NOMO-1 treated with dmso at 0.1 percent for 144 hours (cell line): ENCODE data around the gene ZNF568.

Source experiments
- DNase-seq: peaks from one replicate; lab custom pipeline; 2025; ENCODE audit not compliant: unreplicated experiment; lab: John Stamatoyannopoulos, UW

The ZNF568 gene

DNA sequence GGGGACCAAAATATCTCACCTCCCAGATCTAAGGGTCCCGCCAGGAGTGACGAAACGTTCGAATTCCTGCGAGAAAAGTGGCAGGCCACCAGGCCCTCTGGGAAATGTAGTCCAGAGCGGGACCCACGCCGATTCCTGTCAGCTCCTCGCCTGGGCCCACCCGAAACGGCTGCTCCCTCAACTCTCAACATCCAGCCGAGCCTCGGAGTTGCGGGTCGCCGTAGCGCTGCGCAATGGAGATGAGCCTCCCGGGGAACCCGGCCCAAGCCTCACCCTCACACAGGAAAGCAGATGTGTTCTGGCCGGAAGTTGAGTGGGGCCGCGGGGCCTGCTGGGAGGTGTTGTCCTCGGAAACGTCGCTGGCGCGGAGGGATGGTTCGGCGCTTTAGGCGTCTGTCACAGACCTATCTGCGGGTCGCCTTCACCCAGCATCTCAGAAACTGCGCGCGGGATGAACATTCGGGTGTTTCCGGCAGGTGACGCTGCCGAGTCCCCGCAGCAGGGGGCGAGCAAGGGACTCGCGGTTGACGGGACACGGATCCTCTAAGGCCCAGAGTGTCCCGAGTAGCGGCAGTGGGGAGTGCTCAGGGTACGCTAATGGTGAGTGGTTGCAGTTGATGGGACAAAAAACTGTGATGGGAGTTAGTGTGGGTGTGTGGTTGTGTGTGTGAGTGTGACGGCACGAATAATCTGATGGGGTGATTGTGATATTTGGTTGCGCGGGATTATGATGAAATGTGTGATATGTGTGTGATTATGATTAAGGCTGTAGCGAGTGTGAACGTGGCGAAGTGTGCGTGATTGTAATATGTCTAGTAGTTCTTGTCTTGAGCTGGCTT, at the start of gene ZNF568, which contains the start of gene ZNF829:
Gene ZNF568 (plus strand): TSS at position 341 of the 839 bp plus-strand sequence. CDS start 6,439 bp downstream, outside the sequence.
Gene ZNF829 (minus strand): TSS at position 300 of the 839 bp plus-strand sequence. CDS start 1,124 bp downstream, outside the sequence.
- no peak for DNase-seq

- no peak for DNase-seq
These were observed 38.9 kb upstream of the ZNF568 start for GRCh38 chr19:36876993-36877938.

DNA sequence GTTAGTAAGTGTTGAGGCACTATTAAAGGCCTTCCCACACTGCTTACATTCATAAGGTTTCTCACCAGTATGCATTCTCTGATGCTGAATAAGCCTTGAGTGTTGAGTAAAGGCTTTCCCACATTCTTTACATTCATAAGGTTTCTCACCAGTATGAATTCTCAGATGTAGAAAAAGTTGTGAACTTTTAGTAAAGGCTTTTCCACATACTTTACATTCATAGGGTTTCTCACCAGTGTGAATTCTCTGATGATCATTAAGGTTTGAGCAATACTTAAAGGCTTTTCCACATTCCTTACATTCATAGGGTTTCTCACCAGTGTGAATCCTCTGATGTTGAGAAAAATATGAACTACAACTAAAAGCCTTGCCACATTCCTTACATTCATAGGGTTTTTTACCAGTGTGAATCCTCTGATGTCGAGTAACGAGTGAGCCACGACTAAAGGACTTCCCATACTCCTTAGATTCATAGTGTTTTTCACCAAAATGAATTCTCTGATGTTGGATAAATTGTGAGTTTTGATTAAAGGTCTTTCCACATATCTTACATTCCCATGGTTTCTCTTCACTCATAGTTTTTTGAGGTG, 24.3 kb upstream of the ZNF568 start:
- no peak for DNase-seq

DNA sequence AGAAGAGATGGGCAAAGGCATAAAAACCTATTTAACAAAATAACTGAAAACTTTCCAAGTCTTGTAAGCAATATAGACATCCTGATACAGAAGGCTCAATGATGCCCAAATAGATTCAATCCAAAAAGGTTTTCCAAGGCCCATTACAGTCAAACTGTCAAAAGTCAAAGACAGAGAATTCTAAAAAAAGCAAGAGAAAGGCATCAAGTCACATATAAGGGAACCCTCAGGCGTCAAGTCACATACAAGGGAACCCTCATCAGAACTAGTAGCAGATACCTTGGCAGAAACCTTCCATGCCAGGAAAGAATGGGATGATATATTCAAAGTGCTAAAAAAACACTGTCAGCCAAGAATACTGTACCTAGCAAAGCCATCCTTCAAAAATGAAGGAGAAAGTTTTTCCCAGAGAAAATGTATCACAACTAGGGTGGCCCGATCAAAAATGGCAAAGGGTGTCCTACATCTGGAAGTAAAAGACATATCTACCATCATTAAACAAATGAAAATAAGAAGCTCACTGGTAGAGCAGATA, 21.2 kb upstream of the ZNF568 start:
- no peak for DNase-seq

DNA sequence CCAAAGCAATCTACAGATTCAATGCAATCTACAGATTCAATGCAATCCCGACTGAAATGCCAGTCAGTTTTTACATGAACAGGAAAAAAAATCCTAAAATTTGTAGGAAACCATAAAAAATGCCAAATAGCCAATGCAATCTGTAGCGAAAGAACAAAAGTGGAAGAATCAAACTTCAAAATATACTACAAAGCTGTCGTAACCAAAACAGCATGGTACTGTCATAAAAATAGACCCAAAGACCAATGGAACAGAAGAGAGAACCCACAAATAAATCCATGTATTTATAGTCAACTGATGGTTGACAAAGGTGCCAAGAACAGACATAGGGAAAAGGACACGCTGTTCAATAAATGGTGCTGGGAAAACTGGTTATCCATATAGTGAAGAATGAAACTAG, 17.7 kb upstream of the ZNF568 start:
- no peak for DNase-seq

DNA sequence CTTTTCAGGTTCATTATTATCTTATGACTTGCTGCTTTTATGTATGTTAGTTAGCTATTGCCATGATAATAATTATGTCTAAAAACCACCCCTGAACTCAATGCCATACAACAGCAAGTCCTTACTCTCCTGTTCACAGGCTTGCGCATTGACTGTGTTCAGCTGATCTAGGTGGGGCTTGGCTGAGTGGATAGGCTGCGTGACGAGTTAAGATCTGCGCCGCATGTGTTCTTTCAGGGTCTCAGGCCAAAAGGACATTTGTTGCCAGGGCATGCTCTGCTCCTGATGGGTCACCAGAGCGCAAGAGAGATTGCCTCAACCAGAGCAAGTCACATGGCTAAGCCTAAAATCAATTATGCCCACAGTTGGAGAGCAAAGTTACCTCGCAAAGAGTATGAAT, 859 bp downstream of the ZNF568 start:
- DNase-seq: no peak

- no peak for DNase-seq
These were observed 2.0 kb downstream of the ZNF568 start for GRCh38 chr19:36918090-36918489.

- no peak for DNase-seq
These were observed 15.6 kb downstream of the ZNF568 start for GRCh38 chr19:36931684-36932083.

- no peak for DNase-seq
These were observed 23.0 kb downstream of the ZNF568 start for GRCh38 chr19:36939153-36939552.

GRCh38 chr19:36950335-36951119, 34.4 kb downstream of the ZNF568 start:
- DNase-seq: no peak

GRCh38 chr19:36962346-36962745, 46.2 kb downstream of the ZNF568 start:
- no peak for DNase-seq

DNA sequence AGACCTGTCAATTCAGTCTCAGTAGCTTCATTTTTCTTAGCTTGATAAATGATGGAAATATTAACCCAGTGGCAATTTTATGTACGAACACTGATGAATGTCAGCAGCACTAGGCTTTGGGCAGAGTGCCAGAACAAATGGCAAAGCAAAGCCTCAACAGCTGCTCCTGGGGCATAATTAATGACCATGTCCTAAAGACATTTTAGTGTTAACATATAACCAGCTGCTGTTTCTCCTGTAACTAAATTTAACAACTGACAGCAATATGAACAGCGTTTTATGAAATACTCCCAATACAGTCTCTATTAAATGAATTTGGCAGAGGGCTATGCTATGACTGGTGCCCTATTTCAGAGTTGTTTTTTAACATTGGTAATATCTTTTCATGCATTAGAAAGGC, 47.1 kb downstream of the ZNF568 start:
- no peak for DNase-seq

GRCh38 chr19:36972571-36972970, 56.4 kb downstream of the ZNF568 start:
- no peak for DNase-seq

- DNase-seq: no peak
These were observed 57.1 kb downstream of the ZNF568 start for GRCh38 chr19:36973021-36973843.

DNA sequence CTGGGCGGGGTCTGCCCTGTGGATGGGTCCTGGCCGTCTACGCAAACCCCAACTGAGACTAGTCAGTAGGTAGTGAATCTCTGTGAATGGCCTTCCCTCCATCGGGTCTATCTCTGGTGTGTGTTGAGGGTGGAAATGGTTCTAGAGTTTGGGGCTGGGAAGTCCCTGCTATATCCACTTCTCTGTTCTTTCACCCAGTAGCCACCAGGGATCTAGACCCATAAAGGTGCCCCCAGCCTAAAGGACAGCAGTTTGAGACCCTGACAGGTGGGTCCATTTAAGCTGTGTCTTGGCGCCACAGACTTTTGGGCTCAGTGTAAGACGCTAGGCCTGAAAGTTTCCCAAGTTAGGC, 57.7 kb downstream of the ZNF568 start:
- no peak for DNase-seq

DNA sequence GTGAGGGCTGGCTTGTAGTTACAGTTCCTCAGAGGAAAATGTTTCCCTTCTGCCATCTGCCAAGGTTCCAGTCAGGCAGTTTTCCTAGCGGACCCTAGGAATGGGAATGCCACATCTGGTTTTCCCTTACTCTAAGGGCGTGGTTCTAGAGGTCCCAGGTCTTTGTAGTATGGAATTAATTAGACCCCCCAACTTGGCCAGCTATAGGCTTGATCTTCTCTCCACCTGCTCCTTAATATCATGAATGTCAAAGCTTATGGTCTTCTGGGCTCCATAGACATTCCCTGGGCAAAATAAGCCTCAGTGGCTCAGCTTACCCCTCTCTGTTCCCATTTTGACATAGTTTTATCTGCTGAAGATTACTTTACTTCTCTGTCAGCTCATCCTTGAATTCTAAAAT, 70.0 kb downstream of the ZNF568 start:
- DNase-seq: no peak

DNA sequence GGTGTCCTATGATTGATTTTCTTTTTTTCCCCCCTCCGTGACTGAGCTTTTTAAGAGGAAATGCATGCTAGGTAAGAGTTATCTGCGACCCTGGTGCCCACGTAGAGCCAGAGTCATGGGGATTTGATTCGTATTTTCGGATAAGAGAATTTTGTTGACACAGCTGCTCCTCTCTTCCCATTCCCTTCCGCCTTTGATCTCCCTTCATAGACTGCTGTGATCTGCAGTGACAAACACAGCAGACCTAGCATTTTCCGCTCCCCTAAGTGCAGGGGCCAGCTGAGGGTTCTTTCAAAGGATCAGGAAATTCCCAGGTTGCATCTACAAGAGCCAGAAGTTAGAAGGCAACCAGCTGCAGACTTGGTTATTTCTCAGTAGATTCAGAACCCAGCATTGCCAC, 70.5 kb downstream of the ZNF568 start:
- DNase-seq: no peak

- DNase-seq: no peak
These were observed 71.0 kb downstream of the ZNF568 start for GRCh38 chr19:36987091-36987490.

DNA sequence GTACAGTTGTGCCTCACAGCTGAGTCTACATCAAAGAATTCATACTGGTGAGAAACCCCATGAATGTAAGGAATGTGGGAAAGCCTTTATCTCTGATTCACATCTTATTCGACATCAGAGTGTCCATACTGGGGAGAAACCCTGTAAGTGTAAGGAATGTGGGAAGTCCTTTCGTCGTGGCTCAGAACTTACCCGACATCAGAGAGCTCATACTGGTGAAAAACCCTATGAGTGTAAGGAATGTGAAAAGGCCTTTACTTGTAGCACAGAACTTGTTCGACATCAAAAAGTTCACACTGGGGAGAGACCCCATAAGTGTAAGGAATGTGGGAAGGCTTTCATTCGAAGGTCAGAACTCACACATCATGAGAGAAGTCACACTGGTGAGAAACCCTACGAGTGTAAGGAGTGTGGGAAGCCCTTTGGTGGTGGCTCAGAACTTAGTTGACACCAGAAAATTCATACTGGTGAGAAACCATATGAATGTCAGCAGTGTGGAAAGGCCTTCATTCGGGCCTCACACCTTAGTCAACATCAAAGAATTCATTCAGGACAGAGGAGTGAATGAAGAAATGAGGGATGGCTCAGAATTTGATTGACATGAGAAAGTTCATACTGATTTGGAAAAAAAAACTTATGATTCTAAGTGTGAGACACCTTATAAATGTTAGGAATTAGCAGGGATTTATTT, 81.2 kb downstream of the ZNF568 start:
- no peak for DNase-seq
